Common myeloid progenitor, CD34-positive (primary cell): Measurements from ENCODE around the gene SUGCT. TPM values are rescaled to one million over a fixed set of nuclear protein-coding genes. Genes with fewer than 3 reads are reported as not detected.

Source experiments
- CTCF ChIA-PET: fragments of 350-600 bp; sonication (Branson Sonifier 250); formaldehyde crosslinking; loops from one replicate; lab custom pipeline; 2021; ENCODE audit warnings: antibody characterized with exemption; lab: Charles Lee
- POLR2A ChIA-PET: fragments of 350-600 bp; sonication (Branson Sonifier 250); formaldehyde crosslinking; loops from one replicate; lab custom pipeline; 2021; ENCODE audit warnings: antibody characterized with exemption; lab: Charles Lee
- DNase-seq, 3 donors: peaks; one replicate each; pipeline versions ENCODE4 v3.0.0 to v3.0.0-alpha.2; 2013
- H3K27ac ChIP-seq, 2 experiments: 1 replicate in 1 of 2; 2 replicates in 1 of 2; pipeline ENCODE4 v1.7.0; 2013; ENCODE audit warnings: inconsistent platforms in 2 of 2, low read length in 2 of 2, mild to moderate bottlenecking in 2 of 2, low read depth in 1 of 2, moderate library complexity in 1 of 2; ENCODE audit not compliant: severe bottlenecking in 2 of 2, insufficient read depth in 1 of 2, poor library complexity in 1 of 2
- H3K27me3 ChIP-seq, 5 experiments: replicated peaks in 2 of 5; 1 replicate in 3 of 5; 2 replicates in 2 of 5; pipeline versions ENCODE4 v1.6.1 to v1.7.0; 2013; ENCODE audit warnings: low read length in 4 of 5, mild to moderate bottlenecking in 2 of 5, moderate library complexity in 2 of 5, inconsistent platforms in 1 of 5; ENCODE audit not compliant: insufficient read depth in 5 of 5, control insufficient read depth in 4 of 5
- H3K36me3 ChIP-seq, 4 experiments: 1 replicate in 2 of 4; 2 replicates in 2 of 4; pipeline versions ENCODE4 v1.6.1 to v1.7.0; 2013; ENCODE audit warnings: low read length in 3 of 4, control low read depth in 1 of 4, mild to moderate bottlenecking in 1 of 4; ENCODE audit not compliant: control insufficient read depth in 4 of 4, insufficient read depth in 4 of 4
- H3K4me1 ChIP-seq, 4 experiments: 1 replicate in 3 of 4; 2 replicates in 1 of 4; pipeline versions ENCODE4 v1.6.1 to v1.7.1; 2013; ENCODE audit warnings: low read length in 3 of 4, mild to moderate bottlenecking in 3 of 4, control low read depth in 1 of 4, inconsistent platforms in 1 of 4, moderate library complexity in 1 of 4; ENCODE audit not compliant: control insufficient read depth in 4 of 4, insufficient read depth in 4 of 4; ENCODE audit errors: control extremely low read depth in 1 of 4
- H3K4me3 ChIP-seq, 7 experiments: 1 replicate in 4 of 7; 2 replicates in 3 of 7; pipeline versions ENCODE4 v1.5.1 to v1.7.0; 2013; ENCODE audit warnings: mild to moderate bottlenecking in 7 of 7, low read length in 6 of 7, moderate library complexity in 6 of 7, inconsistent platforms in 2 of 7, low read depth in 2 of 7, control low read depth in 1 of 7; ENCODE audit not compliant: insufficient read depth in 4 of 7, control insufficient read depth in 1 of 7; ENCODE audit errors: extremely low read depth in 1 of 7
- H3K9me3 ChIP-seq, 5 experiments: 1 replicate in 4 of 5; 2 replicates in 1 of 5; pipeline versions ENCODE4 v1.6.1 to v1.7.1; 2013; ENCODE audit warnings: low read length in 4 of 5, mild to moderate bottlenecking in 2 of 5, inconsistent platforms in 1 of 5, low read depth in 1 of 5, moderate library complexity in 1 of 5; ENCODE audit not compliant: control insufficient read depth in 4 of 5, insufficient read depth in 2 of 5; ENCODE audit errors: control extremely low read depth in 1 of 5
- WGBS: methylation state at CpG from one replicate; pipeline ENCODE4 v1.1.5; 2013; ENCODE audit not compliant: insufficient coverage; 5-methylcytosine and 5-hydroxymethylcytosine counted together
- polyA plus RNA-seq: library from polyadenylated mRNA; unstranded; fragments of 120-200 nt; gene quantifications from one replicate; pipeline ENCODE4 v1.2.1, GENCODE V29; 2013

Gene SUGCT
- polyA plus RNA-seq: 0.49 TPM

GRCh38 chr7:40134428-40135316, at the start of gene SUGCT, which contains the start of gene MPLKIP:
Gene SUGCT (plus strand): TSS chr7:40135005.
Gene MPLKIP (minus strand): TSS chr7:40134622. CDS start chr7:40134567, 55 bp downstream.
- peaks cover 0 to 4% (median 0%) of the 10 kb centered on the region in 5 experiments for H3K27me3 ChIP-seq
- no peaks in the 10 kb centered on the region for H3K36me3 ChIP-seq
- under 1% methylated on average over 46 of the region's 75 CpGs for WGBS
- DNase-seq: peak; percentile 92 to 96 (median 95)
- CTCF ChIA-PET: interaction anchor here (0.6 to 1.7 kb wide), 2 partner anchors 8 to 9 kb away, joined by 3 to 12 read pairs; no protein-coding TSS in a partner anchor
- H3K4me3 ChIP-seq: peak within 1 kb of the TSS; percentile 84 to 99 (median 95)
- peaks cover 0 to 2% (median 0%) of the 10 kb centered on the region in 5 experiments for H3K9me3 ChIP-seq
- POLR2A ChIA-PET: no interaction called here
- peak within 1 kb of the TSS; percentile 93 to 96 for H3K27ac ChIP-seq
- peaks cover 5 to 20% (median 12%) of the 10 kb centered on the region in 4 experiments for H3K4me1 ChIP-seq

- POLR2A ChIA-PET: no interaction called here
- Histone ChIP-seq H3K27ac (peak overlapping the region in 1 of 2 experiments; percentile 56), H3K9me3 (no peaks in the 10 kb centered on the region), H3K36me3 (peaks cover 24 to 61% (median 45%) of the 10 kb centered on the region in 4 experiments), H3K4me3 (no peak overlapping the region), H3K27me3 (no peaks in the 10 kb centered on the region), H3K4me1 (no peaks in the 10 kb centered on the region)
- WGBS: no CpG with 5 or more reads among the region's 2 CpGs
- DNase-seq: no peak
- CTCF ChIA-PET: interaction anchor here (1.4 kb wide), 1 partner anchor 13 kb away, joined by 4 read pairs; no protein-coding TSS in a partner anchor
Measured at GRCh38 chr7:40092182-40092581, 42.6 kb upstream of the SUGCT start.

GRCh38 chr7:40093631-40094350, 41.0 kb upstream of the SUGCT start:
- ChIA-PET CTCF (interaction anchor here (0.6 kb wide), 2 partner anchors 122 to 1253 kb away, joined by 3 to 4 read pairs; no protein-coding TSS in a partner anchor), POLR2A (no interaction called here)
- WGBS: 94% methylated on average over 5 of the region's 8 CpGs

DNA sequence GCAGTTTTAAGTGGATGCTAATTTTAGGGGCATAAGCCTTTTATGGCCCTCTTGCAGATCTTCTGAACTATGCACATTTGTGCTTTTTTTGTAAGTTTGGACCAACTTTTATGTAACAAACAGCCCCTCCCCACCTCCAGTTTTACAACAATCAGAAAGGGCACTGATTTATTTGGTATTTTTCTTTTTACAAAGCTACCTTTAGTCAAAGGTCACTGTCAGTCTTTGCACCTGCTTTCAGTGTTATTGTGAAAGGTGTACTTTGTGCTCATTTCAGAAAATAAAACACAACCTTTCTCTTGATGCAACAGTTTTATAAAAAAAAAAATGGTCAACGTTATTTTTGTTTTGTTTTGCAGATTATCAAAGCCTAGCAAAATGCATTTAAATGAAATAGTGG, 39.6 kb upstream of the SUGCT start:
- peaks cover 19 to 46% (median 28%) of the 10 kb centered on the region in 4 experiments for H3K36me3 ChIP-seq
- H3K4me1 ChIP-seq: no peaks in the 10 kb centered on the region
- no peaks in the 10 kb centered on the region for H3K9me3 ChIP-seq
- 100% methylated on average over 1 of the region's 1 CpG for WGBS
- no peaks in the 10 kb centered on the region for H3K27me3 ChIP-seq
- no peak overlapping the region for H3K27ac ChIP-seq
- POLR2A ChIA-PET: no interaction called here
- DNase-seq: no peak
- H3K4me3 ChIP-seq: no peak overlapping the region
- CTCF ChIA-PET: interaction anchor here (0.6 kb wide), 1 partner anchor 10 kb away, joined by 4 read pairs; no protein-coding TSS in a partner anchor

More at GRCh38 chr7:40093631-40094350, 41.0 kb upstream of the SUGCT start:
- no peaks in the 10 kb centered on the region for H3K9me3 ChIP-seq
- no peak overlapping the region for H3K27ac ChIP-seq
- peaks cover 19 to 55% (median 37%) of the 10 kb centered on the region in 4 experiments for H3K36me3 ChIP-seq
- no peaks in the 10 kb centered on the region for H3K27me3 ChIP-seq
- H3K4me1 ChIP-seq: no peaks in the 10 kb centered on the region
- DNase-seq: no peak
- no peak overlapping the region for H3K4me3 ChIP-seq

DNA sequence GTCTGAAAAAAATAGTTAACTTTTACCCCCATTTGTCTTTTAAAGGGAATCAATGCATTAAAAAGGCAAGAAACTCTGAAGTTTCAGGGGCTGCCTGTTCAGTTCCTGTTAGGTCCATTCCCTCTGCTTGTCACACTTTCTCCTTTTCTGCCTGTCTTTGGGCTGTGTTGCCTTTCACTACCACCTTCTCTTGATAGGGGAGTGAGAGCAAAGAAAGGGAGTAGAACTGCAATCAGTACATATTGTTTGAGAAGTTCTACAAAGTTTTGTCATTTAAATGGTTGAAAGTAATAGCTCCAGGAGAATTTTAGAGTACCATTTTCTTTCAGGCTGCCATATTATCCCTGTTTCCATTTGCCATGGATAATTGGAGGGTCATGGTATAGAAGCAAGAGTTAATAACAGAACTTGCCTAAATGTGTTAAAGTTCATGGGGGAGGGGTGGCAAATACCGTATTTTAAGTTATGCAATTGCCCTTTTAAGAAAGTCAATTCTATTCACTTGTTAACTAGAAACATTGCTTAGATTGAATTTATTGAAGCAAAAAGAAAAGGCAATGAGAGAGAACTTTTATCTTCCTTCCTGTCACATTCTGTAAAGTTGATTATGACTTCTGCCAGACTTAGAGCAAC, 39.0 kb upstream of the SUGCT start:
- CTCF ChIA-PET: interaction anchor here (0.6 kb wide), 1 partner anchor 10 kb away, joined by 4 read pairs; no protein-coding TSS in a partner anchor
- peaks cover 19 to 46% (median 28%) of the 10 kb centered on the region in 4 experiments for H3K36me3 ChIP-seq

DNA sequence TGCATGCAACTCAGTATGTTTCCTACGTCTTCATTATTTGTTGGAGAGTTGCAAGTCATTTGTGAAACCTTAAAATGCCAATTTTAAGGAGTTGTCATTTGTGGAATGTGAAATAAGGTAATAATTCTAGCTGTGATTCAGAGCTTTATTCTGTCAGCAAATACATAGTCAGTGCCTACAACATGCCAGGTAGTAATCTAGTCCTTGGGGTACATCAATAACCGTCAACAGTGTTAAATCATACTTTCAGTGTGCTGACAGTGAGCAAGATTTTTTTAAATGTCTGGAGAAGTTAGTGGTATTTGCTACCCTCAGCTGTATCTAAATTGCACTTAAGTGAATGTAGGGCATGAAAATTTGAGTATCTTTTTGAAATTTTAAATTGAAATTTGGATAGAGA, 37.1 kb upstream of the SUGCT start:
- CTCF ChIA-PET: interaction anchor here (0.6 to 0.8 kb wide), 2 partner anchors 14 to 15 kb away, joined by 3 read pairs; no protein-coding TSS in a partner anchor
- 100% methylated on average over 2 of the region's 2 CpGs for WGBS
- POLR2A ChIA-PET: no interaction called here

More for the DNA sequence above, 39.0 kb upstream of the SUGCT start:
- no peaks in the 10 kb centered on the region for H3K9me3 ChIP-seq
- POLR2A ChIA-PET: no interaction called here
- no peaks in the 10 kb centered on the region for H3K27me3 ChIP-seq
- H3K4me1 ChIP-seq: no peaks in the 10 kb centered on the region
- WGBS: no CpG with 5 or more reads among the region's 1 CpG
- H3K27ac ChIP-seq: no peak overlapping the region
- no peak overlapping the region for H3K4me3 ChIP-seq
- DNase-seq: no peak

More for the DNA sequence above, 37.1 kb upstream of the SUGCT start:
- H3K36me3 ChIP-seq: peaks cover 13 to 36% (median 24%) of the 10 kb centered on the region in 4 experiments
- no peak overlapping the region for H3K27ac ChIP-seq
- no peak overlapping the region for H3K4me3 ChIP-seq
- no peak for DNase-seq
- H3K4me1 ChIP-seq: no peaks in the 10 kb centered on the region
- no peaks in the 10 kb centered on the region for H3K27me3 ChIP-seq
- H3K9me3 ChIP-seq: no peaks in the 10 kb centered on the region
